PFSK-1 (cell line): Measurements from ENCODE around the gene RPL15.

Source experiments
- POLR2AphosphoS5 ChIP-seq: IDR thresholded peaks from 2 replicates; pipeline ENCODE4 v1.6.1; 2012; ENCODE audit warnings: low read depth, mild to moderate bottlenecking, control low read depth, low read length, moderate library complexity
- REST ChIP-seq, 2 experiments: IDR thresholded peaks; 2 replicates each; pipeline versions ENCODE4 v1.6.1 to v1.8.0; 2011 to 2012; ENCODE audit warnings: low read depth in 2 of 2, low read length in 2 of 2, control low read depth in 1 of 2, inconsistent platforms in 1 of 2, mild to moderate bottlenecking in 1 of 2, moderate library complexity in 1 of 2; ENCODE audit not compliant: insufficient read depth in 1 of 2

DNA sequence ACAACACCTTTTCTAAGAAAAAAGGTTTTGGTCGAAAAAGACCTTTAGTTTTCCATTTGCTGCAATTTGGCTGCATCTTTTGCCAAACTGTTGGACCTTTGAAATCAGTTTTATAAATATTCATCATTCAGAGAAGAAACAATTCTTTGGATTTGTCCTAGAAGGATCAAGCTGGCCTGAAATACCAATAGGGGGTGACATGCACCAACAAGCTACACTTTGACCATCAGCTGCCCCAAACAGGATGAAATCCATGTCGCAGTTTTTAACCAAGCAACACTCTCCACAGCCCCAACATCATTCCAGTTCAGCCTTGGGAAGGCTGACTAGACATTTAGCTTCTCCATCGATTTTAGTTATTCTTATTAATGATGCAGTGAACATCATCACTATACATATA, 9.8 kb downstream of the RPL15 start:
- no peak for TF ChIP-seq REST (IDR thresholded peaks at IDR 0.05; ENCODE audit: insufficient read depth in 1 of 2, low read depth in 2 of 2, low read length in 2 of 2)
- TF ChIP-seq POLR2AphosphoS5, result no peak
